ENCODE measurements around the gene MUCL3. TPM values are rescaled to one million over a fixed set of nuclear protein-coding genes. Genes with fewer than 3 reads are reported as not detected.

Gene MUCL3
- total and polyA plus RNA-seq, 10 of the 15 experiments (the other 5 are each of a cell fraction or from before 2014, with no cell fraction given), result 0.03 to 1.4 (median 0.61) TPM

DNA sequence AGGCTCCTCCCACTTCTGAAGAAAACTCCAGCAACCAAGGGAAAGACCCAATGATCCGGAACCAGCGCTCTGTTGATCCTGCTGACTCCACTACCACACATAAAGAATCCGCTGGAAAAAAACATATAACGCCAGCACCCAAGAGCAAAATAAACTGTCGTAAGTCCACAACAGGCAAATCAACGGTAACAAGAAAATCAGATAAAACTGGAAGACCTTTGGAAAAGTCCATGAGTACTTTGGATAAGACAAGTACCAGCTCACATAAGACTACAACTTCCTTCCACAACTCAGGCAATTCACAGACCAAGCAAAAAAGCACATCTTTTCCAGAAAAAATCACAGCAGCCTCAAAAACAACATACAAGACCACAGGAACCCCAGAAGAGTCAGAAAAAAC is 8.0 kb downstream of the MUCL3 start:
- H3K9ac ChIP-seq (ENCODE audit: control insufficient read depth, insufficient read depth, low read length), result no peak overlapping the region
- ChIA-PET SMC1A (ENCODE audit: uncharacterized antibody, unreplicated experiment) (interaction anchor here (1.2 kb wide), 1 partner anchor 32 kb away, joined by 3 read pairs; no protein-coding TSS in a partner anchor), CTCF (no interaction called here), RAD21 (ENCODE audit: unreplicated experiment) (interaction anchor here (0.6 kb wide), 1 partner anchor 173 kb away, joined by 4 read pairs; no protein-coding TSS in a partner anchor), POLR2A (no interaction called here)
- no peak for FAIRE-seq
- 88% methylated on average over 6 of the region's 6 CpGs for WGBS (ENCODE audit: insufficient coverage, insufficient replicate concordance, low lambda C conversion rate, missing lambda C conversion rate)
- peaks cover 2% of the 10 kb centered on the region; the same call in 2 of the 3 replicates for H3K9me3 ChIP-seq (replicated peaks; ENCODE audit: control insufficient read depth, insufficient read depth, low read length)
- BruUV-seq (replicated peaks), result no TSS peak
- no peak for ATAC-seq
- no peak for TF ChIP-seq NR2F1 (conservative IDR thresholded peaks at IDR 0.05)
- TF ChIP-seq, protein P1, sequence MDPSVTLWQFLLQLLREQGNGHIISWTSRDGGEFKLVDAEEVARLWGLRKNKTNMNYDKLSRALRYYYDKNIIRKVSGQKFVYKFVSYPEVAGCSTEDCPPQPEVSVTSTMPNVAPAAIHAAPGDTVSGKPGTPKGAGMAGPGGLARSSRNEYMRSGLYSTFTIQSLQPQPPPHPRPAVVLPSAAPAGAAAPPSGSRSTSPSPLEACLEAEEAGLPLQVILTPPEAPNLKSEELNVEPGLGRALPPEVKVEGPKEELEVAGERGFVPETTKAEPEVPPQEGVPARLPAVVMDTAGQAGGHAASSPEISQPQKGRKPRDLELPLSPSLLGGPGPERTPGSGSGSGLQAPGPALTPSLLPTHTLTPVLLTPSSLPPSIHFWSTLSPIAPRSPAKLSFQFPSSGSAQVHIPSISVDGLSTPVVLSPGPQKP (IDR thresholded peaks at IDR 0.05; ENCODE audit: low read depth, low read length), result no peak
- TF ChIP-seq TCF3 (IDR thresholded peaks at IDR 0.05; ENCODE audit: borderline replicate concordance, insufficient read depth, low read depth, low read length), result no peak
- TF ChIP-seq MTA3 (IDR thresholded peaks at IDR 0.05; ENCODE audit: borderline replicate concordance, low read length), result no peak
- no peak for TF ChIP-seq RCOR1 (conservative IDR thresholded peaks at IDR 0.05; ENCODE audit: low read depth, low read length)
- no peak for TF ChIP-seq ZNF24 (IDR thresholded peaks at IDR 0.05)
- TF ChIP-seq MEF2B (IDR thresholded peaks at IDR 0.05; ENCODE audit: partially characterized antibody, poor library complexity, severe bottlenecking), result no peak
- peaks cover 12% of the 10 kb centered on the region for H3K4me1 ChIP-seq (ENCODE audit: control insufficient read depth, insufficient read depth, low read length)
- no peak overlapping the region for H3K4me2 ChIP-seq (ENCODE audit: control insufficient read depth, insufficient read depth)
- intact Hi-C loops (cut with micrococcal nuclease; ENCODE audit: unreplicated experiment) (no loop called here), in situ Hi-C loops (cut with MboI) (no loop called here)
- no peak for DNase-seq (ENCODE audit: low read depth, low spot score)
- H3K27me3 ChIP-seq (replicated peaks in 1 of 2; ENCODE audit: control insufficient read depth in 2 of 2, insufficient read depth in 2 of 2, low read length in 1 of 2), result no peaks in the 10 kb centered on the region
- no peaks in the 10 kb centered on the region for H3K79me2 ChIP-seq (ENCODE audit: control insufficient read depth, insufficient read depth, low read length)
- H3K36me3 ChIP-seq (ENCODE audit: control insufficient read depth in 2 of 2, insufficient read depth in 2 of 2, low read length in 1 of 2), result no peaks in the 10 kb centered on the region
- H3K4me3 ChIP-seq, result no peak overlapping the region
- no peak overlapping the region for H3K27ac ChIP-seq (ENCODE audit: control insufficient read depth, insufficient read depth)
- H4K20me1 ChIP-seq (ENCODE audit: control insufficient read depth, insufficient read depth), result no peaks in the 10 kb centered on the region
- no peak overlapping the region for H2AFZ ChIP-seq (ENCODE audit: control insufficient read depth, low read depth, low read length)
